ENCODE results near the gene DIPK1C.

DNA sequence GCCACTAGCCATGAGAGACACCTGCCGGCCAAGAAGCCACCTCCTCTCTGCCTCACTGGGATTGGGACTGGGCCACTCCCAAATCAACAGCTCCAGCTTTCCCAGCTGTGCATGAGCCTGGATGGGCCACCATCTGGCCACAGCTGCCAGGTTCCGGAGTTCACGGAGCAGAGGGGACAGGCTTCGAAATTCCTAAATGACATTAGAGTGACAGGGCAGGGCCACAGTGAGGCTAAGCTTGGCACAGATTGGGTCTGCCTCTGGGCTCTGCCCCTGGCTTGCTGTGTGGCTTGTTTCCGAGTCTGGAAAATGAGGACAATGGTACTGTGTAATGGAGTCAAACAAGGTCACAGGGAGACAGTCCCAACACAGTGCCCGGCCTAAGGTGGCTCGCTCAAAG lies 6.5 kb downstream of the DIPK1C start:
- TF ChIP-seq POLR2A (IDR thresholded peaks at IDR 0.05; ENCODE audit: low read depth, low read length): no peak
- no peak for TF ChIP-seq PAX5 (IDR thresholded peaks at IDR 0.05; ENCODE audit: insufficient read depth, low read length, severe bottlenecking)
- TF ChIP-seq POLR2AphosphoS5 (IDR thresholded peaks at IDR 0.05; ENCODE audit: low read depth, low read length): no peak
- TF ChIP-seq POU2F2 (IDR thresholded peaks at IDR 0.05; ENCODE audit: low read depth, low read length): no peak
- TF ChIP-seq TAF1 (IDR thresholded peaks at IDR 0.05; ENCODE audit: low read depth, low read length): no peak

All from GM12891 (cell line).